GM18951 (cell line): ENCODE measurements around the gene C2orf92.

Experiments used
- POLR2A ChIP-seq: IDR thresholded peaks from 4 replicates; pipeline ENCODE4 v1.6.1; 2011; ENCODE audit warnings: mild to moderate bottlenecking; ENCODE audit not compliant: insufficient read length, insufficient read depth; ENCODE audit errors: extremely low read depth
- in situ Hi-C: fragments of 300-500 bp; cut with MboI; formaldehyde crosslinking; loops from one replicate; pipeline ENCODE4 v1.12.0; 2022; ENCODE audit warnings: low sequenced_read_pairs, mixed read lengths, inconsistent platforms; ENCODE audit not compliant: unreplicated experiment

The C2orf92 gene

GRCh38 chr2:97669448-97669847, at the start of gene C2orf92:
C2orf92 (plus strand) TSS chr2:97669713; CDS start chr2:97669789, 76 bp downstream.
- TF ChIP-seq POLR2A, result no peak
- in situ Hi-C loops, result no loop called here

- in situ Hi-C loops, result loop anchor here (10.0 kb wide), 1 partner anchor 1866 kb away; no protein-coding TSS in a partner anchor
These were observed 49.0 kb upstream of the C2orf92 start for GRCh38 chr2:97620492-97620891.

- in situ Hi-C loops, result loop anchor here (10.0 kb wide), 1 partner anchor 1868 kb away; no protein-coding TSS in a partner anchor
These were observed 46.5 kb upstream of the C2orf92 start for GRCh38 chr2:97622976-97623375.

GRCh38 chr2:97625354-97626048, 44.0 kb upstream of the C2orf92 start:
- in situ Hi-C loops, result loop anchor here (10.0 kb wide), 1 partner anchor 1871 kb away; no protein-coding TSS in a partner anchor

GRCh38 chr2:97626049-97626430, 43.5 kb upstream of the C2orf92 start:
- in situ Hi-C loops, result loop anchor here (10.0 kb wide), 1 partner anchor 1871 kb away; no protein-coding TSS in a partner anchor

- in situ Hi-C loops, result no loop called here
- no peak for TF ChIP-seq POLR2A
These were observed 25.3 kb upstream of the C2orf92 start for GRCh38 chr2:97644023-97644717.

GRCh38 chr2:97645112-97645694, 24.3 kb upstream of the C2orf92 start:
- no peak for TF ChIP-seq POLR2A
- in situ Hi-C loops, result no loop called here

GRCh38 chr2:97645695-97646629, 23.6 kb upstream of the C2orf92 start, which contains the start of gene COX5B:
COX5B (plus strand) TSS chr2:97646062; CDS start chr2:97646087, 25 bp downstream.
- TF ChIP-seq POLR2A, result peak; percentile 97
- in situ Hi-C loops, result no loop called here

GRCh38 chr2:97646977-97647376, 22.5 kb upstream of the C2orf92 start:
- TF ChIP-seq POLR2A, result no peak
- in situ Hi-C loops, result no loop called here

GRCh38 chr2:97651114-97651513, 18.4 kb upstream of the C2orf92 start:
- in situ Hi-C loops, result no loop called here
- TF ChIP-seq POLR2A, result no peak

- no peak for TF ChIP-seq POLR2A
- in situ Hi-C loops, result no loop called here
These were observed 16.0 kb upstream of the C2orf92 start for GRCh38 chr2:97653473-97653872.

- TF ChIP-seq POLR2A, result no peak
- in situ Hi-C loops, result no loop called here
These were observed 15.6 kb upstream of the C2orf92 start for GRCh38 chr2:97653874-97654273.

GRCh38 chr2:97654309-97654708, 15.2 kb upstream of the C2orf92 start:
- in situ Hi-C loops, result no loop called here
- TF ChIP-seq POLR2A, result no peak
